Skeletal muscle cell (primary cell): ENCODE results near the gene PXDN.
"Not testable (repeated sequence)": the region's sequence is repeated elsewhere in the genome, so short reads cannot be mapped to it uniquely, and the experiment has no call there.

Source experiments
- DNase-seq: peaks from one replicate; pipeline ENCODE4 v3.0.0-alpha.2; 2010; ENCODE audit warnings: low read depth
- H3K4me3 ChIP-seq: 2 replicates; pipeline ENCODE4 v1.5.1; 2011; ENCODE audit warnings: low read depth, mild to moderate bottlenecking, control low read depth, low read length, moderate library complexity

Gene PXDN

DNA sequence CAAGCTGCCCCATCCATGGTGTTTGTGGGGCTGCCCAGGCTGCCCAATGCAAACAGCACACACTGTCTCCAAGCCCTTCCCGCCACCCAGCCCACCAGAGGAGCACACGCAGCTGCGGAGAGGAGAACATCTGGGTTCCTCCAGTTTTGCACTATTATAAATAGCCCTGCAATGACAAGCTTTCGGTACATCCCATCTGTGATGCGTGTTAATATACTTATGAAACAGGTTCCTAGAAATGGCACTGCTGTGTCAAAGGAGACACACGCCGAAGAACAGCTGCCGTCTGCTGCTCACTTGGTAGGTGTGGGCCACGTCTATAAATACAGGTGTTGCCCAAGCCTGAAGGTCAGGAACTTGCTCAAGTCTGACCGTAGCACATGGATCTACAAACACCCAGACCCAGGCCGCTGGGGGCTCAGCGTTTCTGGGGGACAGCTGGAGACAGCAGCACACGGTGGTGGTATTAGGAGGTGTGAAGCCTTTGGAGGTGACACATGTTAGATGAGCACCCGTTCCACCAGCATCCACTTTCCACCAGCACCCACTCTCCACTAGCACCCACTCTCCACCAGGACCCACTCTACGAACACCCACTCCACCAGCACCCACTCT lies 34.3 kb downstream of the PXDN start:
- H3K4me3 ChIP-seq: no peak overlapping the region
- no peak for DNase-seq

GRCh38 chr2:1709335-1709605 lies 35.0 kb downstream of the PXDN start:
- no peak for DNase-seq
- no peak overlapping the region for H3K4me3 ChIP-seq

GRCh38 chr2:1708476-1709334 lies 35.6 kb downstream of the PXDN start:
- no peak overlapping the region for H3K4me3 ChIP-seq
- no peak for DNase-seq

- H3K4me3 ChIP-seq: peak overlapping the region; percentile 12
- peak; percentile 97 for DNase-seq
Observed at GRCh38 chr2:1707771-1708418, 36.4 kb downstream of the PXDN start.

DNA sequence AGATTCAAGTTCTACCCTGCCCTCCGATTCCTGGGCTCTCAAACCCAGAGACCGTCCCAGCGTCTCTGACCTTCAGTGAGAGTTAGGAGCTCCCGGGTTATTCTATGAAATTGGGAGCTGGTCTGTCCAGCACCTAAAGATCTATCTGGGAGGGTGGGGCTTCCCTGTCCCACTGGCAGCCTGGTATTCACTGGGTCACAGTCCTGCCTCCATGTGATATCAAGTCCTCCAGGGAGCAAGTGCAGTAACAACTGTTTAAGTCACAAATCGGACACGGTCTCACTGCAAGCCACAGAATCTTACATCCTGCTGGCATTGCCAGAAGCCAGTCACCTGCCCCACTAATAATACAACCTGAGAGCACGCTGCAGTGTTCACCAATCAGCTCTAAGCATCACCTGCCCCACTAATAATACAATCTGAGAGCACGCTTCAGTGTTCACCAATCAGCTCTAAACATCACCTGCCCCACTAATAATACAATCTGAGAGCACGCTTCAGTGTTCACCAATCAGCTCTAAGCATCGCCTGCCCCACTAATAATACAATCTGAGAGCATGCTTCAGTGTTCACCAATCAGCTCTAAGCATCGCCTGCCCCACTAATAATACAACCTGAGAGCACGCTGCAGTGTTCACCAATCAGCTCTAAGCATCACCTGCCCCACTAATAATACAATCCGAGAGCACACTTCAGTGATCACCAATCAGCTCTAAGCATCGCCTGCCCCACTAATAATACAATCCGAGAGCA lies 38.0 kb downstream of the PXDN start:
- DNase-seq, H3K4me3 ChIP-seq: not testable (repeated sequence)

- no peak for DNase-seq
- no peak overlapping the region for H3K4me3 ChIP-seq
Observed at GRCh38 chr2:1705557-1706076, 38.7 kb downstream of the PXDN start.

DNA sequence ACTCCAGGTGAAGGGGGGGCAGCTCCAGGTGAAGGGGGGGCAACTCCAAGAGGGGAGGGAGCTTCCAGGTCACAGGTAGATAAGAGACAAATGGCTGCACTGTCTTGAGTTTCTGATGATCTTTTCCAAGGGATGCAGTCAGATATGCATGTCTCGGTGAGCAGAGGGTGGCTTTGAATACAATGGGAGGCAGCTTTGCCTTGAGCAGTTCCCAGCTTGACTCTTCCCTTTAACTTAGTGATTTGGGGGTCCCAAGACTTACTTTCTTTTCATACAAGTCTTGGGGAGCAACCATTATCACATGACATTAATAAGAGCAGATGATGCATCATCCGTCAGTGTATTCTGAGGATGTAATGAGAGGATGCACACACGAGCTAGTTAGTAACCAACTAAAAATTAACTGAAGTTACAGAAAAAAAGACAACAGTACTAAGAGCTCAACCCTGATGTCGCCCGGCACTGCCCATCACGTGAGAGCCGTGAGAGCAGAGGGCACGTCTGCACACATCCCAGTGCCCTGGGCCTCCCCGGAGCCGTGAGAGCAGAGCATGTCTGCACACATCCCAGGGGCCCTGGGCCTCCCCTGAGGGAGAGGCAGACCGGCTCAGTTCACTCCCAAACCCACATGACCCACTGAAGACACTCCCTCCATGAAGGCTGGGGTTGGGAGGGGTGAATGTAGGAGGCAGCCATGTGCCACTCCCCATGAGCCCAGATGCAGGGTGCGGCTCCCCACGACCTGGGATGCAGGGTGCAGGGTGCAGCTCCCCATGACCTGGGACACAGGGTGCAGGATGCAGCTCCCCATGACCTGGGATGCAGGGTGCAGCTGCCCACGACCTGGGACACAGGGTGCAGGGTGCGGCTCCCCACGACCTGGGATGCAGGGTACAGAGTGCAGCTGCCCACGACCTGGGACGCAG lies 39.4 kb downstream of the PXDN start:
- no peak overlapping the region for H3K4me3 ChIP-seq
- DNase-seq: no peak

DNA sequence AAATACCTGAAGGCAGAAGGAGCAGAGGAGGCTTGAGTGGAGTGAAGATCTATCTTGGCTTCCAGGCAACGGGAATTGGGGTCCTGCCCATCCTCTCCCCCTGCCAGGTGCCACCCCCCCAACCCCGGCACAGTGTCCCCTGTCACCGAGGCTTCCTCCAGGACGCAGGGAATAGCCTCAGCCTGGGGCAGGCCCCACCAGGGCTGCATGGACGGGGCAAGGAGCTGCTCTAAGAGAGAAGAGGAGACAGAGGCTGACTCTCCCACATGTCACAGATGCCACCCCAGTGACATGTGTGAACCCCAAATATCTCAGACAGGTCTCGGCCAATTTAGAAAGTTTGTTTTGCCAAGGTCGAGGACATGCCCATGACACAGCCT lies 42.1 kb downstream of the PXDN start:
- H3K4me3 ChIP-seq: no peak overlapping the region
- DNase-seq: no peak

- H3K4me3 ChIP-seq: no peak overlapping the region
- DNase-seq: no peak
Observed at GRCh38 chr2:1701556-1702185, 42.6 kb downstream of the PXDN start.

DNA sequence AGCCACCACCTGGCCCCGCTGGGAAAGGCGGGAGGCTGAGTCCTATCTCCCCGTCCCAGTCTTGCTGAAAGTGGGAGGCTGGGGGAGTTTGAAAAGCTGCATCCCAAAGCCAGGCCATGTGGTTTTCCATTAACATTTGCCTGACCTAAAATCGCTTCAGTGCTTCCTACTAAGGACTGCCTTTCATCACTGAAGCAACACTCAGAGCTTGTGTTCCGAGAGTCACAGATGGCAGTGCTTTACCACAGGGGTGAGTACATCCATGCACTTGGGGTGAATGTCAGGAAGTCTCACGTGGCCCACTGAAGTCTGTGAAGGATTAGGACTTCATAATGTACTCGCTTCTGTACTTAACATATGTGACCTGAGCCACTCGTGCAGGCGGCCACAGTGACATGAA lies 43.3 kb downstream of the PXDN start:
- no peak overlapping the region for H3K4me3 ChIP-seq
- no peak for DNase-seq

GRCh38 chr2:1700427-1700826 lies 43.9 kb downstream of the PXDN start:
- not testable (repeated sequence) for DNase-seq, H3K4me3 ChIP-seq

DNA sequence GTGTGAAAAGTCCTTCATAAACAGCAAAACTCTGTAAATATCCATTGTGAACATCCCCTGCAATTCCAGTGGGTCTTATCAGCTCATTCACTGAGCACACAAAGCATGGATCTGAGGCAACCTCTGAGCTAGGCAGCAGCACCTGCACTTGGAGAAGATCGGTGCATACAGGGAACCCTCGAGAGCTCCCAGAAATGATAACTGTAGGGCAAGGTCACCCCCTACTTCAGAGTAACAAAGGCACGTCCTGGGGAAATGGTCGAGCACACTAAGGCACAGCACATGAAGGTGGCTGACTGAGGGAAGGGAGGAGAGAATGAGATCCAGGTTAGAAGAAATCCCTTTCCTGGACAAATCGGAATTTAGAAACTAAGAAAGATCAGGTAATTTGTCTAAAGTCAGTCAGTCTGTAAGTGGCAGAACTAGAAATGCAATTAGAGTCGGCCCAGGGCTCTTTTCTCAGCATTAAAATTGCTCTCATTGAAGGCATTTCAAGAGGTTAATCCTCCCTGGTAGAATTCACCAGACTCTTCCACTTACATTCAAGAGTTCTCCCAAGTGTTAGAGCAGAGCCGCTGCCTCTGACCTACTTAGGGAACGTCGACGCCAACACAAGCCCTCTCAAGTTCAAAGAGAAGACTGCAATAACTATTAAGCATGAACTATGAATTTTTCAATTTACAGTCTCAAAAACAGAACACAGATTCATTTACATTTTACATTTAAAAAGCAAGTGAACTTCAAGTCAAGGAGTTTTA lies 45.9 kb downstream of the PXDN start:
- H3K4me3 ChIP-seq: no peak overlapping the region
- no peak for DNase-seq

DNA sequence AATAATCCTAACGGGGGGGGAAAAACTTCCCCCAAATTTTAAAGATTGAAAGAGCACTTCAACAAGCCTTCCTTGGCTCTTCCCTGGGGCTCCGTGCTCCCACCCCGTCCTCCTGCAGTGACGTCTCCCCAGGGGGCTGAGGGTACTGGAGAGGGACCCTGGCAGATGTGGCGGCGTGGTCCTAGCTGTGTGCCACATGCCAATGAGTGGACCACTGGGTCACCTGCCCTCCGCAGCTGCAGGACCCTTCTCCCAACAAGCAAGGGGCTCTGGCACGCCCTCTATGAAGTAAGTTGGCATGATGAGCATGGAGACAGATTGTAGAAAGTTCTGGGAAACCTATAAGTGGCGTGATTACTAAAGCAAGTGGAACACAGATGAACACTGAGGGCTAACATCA lies 46.7 kb downstream of the PXDN start:
- H3K4me3 ChIP-seq: no peak overlapping the region
- no peak for DNase-seq

DNA sequence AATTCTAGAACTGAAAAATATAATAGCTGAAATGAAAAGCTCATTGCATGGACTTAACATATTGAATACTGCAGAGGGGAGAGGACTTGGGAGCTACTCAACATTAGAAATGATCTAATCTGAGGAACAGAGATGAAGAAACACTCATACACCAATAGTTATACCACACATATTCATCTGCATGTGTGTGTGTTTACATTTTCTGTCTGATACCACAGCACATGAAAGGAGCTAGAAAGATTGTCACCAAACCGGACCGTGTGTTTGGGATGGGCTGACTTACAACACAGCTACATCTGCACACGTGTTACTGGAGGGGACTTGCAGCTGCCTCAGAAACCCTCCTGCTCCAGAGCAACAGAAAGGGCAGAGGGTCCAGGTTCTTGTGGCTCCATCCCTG lies 47.8 kb downstream of the PXDN start:
- H3K4me3 ChIP-seq: no peak overlapping the region
- no peak for DNase-seq

DNA sequence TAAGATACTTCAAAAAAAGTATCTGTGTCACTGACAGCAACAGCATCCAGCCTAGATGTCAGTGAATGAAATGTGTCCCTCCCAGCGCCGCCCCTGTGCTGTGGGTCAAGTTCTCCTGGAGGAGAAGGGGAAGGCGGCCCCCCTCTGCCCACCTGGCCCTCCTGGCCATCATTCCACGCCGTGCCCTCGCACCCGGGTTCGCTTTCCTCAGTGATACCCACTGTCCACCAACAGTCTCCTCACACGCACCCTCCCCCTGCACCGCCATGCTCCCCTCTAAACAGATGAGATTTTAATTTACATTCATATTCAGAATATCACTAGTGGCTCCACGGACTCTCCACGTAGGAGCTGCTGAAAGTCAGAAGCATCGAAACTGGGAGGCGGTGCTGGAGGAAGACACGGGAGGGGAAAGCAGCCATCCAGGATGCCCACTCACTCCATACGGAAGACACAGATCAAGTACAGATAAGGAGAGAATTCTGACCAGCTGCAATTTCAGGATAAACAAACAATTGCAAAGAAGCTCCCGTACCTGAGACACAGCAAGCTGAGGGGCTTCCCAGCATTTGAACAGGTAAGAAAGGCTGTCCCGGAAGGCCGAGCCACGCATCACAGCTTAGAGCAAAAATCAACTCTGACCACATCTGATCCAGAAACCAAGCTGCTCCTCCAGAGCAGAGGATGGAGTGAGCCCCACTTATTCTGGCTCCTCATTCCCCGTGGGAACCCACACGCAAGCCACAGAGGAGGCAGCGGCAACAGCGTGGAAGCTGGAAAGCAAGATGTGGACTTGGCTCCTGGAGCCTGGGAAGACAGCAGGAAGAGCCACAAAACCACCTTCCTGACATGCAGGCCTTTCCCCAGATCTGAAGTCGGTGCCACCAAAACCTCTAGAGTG lies 49.7 kb downstream of the PXDN start:
- H3K4me3 ChIP-seq: no peak overlapping the region
- no peak for DNase-seq

GRCh38 chr2:1693723-1694122 lies 50.6 kb downstream of the PXDN start:
- no peak overlapping the region for H3K4me3 ChIP-seq
- no peak for DNase-seq

DNA sequence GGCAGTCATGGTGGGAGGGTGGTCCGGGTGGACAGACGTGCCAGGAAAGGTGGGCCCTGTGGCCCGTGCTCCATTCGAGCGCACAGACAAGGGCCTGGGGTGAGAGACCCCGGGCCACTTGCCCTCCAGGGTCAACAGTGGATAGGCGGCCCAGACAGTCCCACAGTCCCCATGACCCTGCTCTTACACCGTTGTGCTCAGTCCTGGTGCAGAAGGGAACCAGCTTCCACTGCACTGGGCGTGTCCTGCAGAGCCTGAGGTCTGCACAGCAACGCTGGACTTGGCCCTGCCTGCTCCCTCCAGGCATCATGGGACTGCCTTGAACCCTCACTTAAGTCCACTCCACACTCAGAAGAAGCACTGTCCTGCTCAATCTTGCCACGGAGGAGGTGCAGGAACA lies 52.0 kb downstream of the PXDN start:
- no peak overlapping the region for H3K4me3 ChIP-seq
- no peak for DNase-seq
